ENCODE measurements around the gene MEX3D. TPM values are rescaled to one million over a fixed set of nuclear protein-coding genes. Genes with fewer than 3 reads are reported as not detected.

The MEX3D gene
- total and polyA plus RNA-seq, 2 donors (not counting 1 experiment from before 2014, with no cell fraction given), result 5.3 to 33.0 TPM

DNA sequence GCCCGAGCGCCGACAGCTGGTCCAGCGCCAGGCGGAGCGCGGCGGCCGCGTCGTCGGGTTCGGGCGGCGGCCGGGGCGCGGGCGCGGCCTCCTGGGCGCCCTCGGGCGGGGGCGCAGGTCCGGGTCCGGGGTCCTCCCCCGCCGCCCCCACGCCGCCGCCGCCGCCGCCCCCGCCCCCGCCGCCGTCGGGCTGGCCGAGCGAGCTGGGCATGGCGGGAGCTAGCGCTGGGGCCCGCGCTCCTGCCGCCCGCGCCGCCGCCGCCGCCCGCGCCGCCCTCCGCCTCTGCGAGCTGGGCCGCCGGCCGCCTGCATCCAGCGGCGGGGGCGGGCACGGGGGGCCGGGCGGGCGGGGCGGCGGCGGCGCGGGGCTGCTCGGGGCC is 287 bp downstream of the MEX3D start:
- H3K27ac ChIP-seq (ENCODE audit: insufficient read depth, low read length), result no peak overlapping the region
- TF ChIP-seq EZH2 (IDR thresholded peaks at IDR 0.05; ENCODE audit: low read length, missing control alignments), result no peak
- TF ChIP-seq, protein P1, sequence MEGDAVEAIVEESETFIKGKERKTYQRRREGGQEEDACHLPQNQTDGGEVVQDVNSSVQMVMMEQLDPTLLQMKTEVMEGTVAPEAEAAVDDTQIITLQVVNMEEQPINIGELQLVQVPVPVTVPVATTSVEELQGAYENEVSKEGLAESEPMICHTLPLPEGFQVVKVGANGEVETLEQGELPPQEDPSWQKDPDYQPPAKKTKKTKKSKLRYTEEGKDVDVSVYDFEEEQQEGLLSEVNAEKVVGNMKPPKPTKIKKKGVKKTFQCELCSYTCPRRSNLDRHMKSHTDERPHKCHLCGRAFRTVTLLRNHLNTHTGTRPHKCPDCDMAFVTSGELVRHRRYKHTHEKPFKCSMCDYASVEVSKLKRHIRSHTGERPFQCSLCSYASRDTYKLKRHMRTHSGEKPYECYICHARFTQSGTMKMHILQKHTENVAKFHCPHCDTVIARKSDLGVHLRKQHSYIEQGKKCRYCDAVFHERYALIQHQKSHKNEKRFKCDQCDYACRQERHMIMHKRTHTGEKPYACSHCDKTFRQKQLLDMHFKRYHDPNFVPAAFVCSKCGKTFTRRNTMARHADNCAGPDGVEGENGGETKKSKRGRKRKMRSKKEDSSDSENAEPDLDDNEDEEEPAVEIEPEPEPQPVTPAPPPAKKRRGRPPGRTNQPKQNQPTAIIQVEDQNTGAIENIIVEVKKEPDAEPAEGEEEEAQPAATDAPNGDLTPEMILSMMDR (conservative IDR thresholded peaks at IDR 0.05 in 1 of 2, IDR thresholded peaks at IDR 0.05 in 1 of 2; ENCODE audit: low read depth in 1 of 2, low read length in 2 of 2), result no peak
- H3K9me3 ChIP-seq (ENCODE audit: control insufficient read depth, insufficient read depth, low read depth, low read length), result no peaks in the 10 kb centered on the region
- peak overlapping the region in 1 of 4 experiments; percentile 84 for H3K4me3 ChIP-seq (replicated peaks in 1 of 4; ENCODE audit: control extremely low read depth in 1 of 4, insufficient read depth in 1 of 4, low read depth in 3 of 4, low read length in 4 of 4)
- DNase-seq (ENCODE audit: low read depth in 2 of 2), result no peak
- H3K79me2 ChIP-seq (ENCODE audit: control insufficient read depth, insufficient read depth, low read length), result peaks cover 40% of the 10 kb centered on the region
- H3K27me3 ChIP-seq (ENCODE audit: control insufficient read depth, insufficient read depth, low read length), result no peaks in the 10 kb centered on the region
- peaks cover 7% of the 10 kb centered on the region for H3K4me1 ChIP-seq (ENCODE audit: control insufficient read depth, extremely low read depth, insufficient read depth, low read length)
- H4K20me1 ChIP-seq (ENCODE audit: control insufficient read depth, extremely low read depth, insufficient read depth, low read length), result no peaks in the 10 kb centered on the region
- no peak overlapping the region for H3K9ac ChIP-seq (ENCODE audit: insufficient read depth, low read length)
- H2AFZ ChIP-seq (ENCODE audit: low read length), result no peak overlapping the region
- H3K36me3 ChIP-seq (ENCODE audit: control insufficient read depth, insufficient read depth, low read length), result no peaks in the 10 kb centered on the region
- H3K4me2 ChIP-seq (ENCODE audit: extremely low read depth, insufficient read depth, low read length), result no peak overlapping the region

DNA sequence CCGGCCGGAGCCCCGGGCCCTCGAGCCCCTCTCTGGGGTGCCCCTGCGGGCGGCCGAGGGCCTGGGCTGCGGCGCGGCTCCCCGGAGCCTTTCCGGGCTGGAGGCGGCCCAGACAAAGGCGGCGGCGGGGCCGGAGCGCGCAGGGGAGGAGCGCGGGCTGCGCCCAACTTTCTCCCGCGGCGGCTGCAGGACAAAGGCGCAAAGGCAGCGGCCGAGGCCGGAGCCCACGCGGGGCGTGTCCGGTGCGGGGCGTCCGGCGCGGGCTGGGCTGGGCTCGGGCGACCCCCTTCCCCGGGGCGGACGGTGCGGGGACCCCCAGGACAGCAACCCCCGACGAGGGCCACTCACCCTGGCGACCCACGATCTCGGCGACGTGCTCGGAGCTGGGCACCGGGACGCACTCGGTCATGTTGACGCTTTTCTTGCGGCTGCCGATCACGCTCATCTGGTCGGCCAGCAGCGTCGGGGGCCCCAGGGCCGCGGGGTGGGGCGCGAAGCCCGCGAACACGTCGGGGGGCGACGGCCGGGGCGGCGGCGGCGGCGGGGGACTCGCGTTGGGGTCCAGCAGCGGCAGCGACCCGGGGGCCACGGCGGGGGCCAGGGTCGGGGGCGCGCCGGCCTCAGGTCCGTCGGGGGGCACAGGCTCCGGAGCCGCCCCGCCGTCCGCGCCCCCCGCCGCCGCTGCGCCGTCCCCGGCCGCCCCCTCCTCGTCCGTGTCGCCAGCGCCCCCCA is 843 bp downstream of the MEX3D start:
- Histone ChIP-seq H3K4me1 (ENCODE audit: control insufficient read depth, extremely low read depth, insufficient read depth, low read length) (peaks cover 7% of the 10 kb centered on the region), H3K27me3 (ENCODE audit: control insufficient read depth, insufficient read depth, low read length) (no peaks in the 10 kb centered on the region), H3K9me3 (ENCODE audit: control insufficient read depth, insufficient read depth, low read depth, low read length) (no peaks in the 10 kb centered on the region), H3K4me3 (replicated peaks in 1 of 4; ENCODE audit: control extremely low read depth in 1 of 4, insufficient read depth in 1 of 4, low read depth in 3 of 4, low read length in 4 of 4) (peak overlapping the region; percentile 48 to 84 (median 79)), H3K36me3 (ENCODE audit: control insufficient read depth, insufficient read depth, low read length) (no peaks in the 10 kb centered on the region), H3K79me2 (ENCODE audit: control insufficient read depth, insufficient read depth, low read length) (peaks cover 41% of the 10 kb centered on the region), H3K9ac (ENCODE audit: insufficient read depth, low read length) (peak overlapping the region; percentile 89), H3K27ac (ENCODE audit: insufficient read depth, low read length) (peak overlapping the region; percentile 83), H4K20me1 (ENCODE audit: control insufficient read depth, extremely low read depth, insufficient read depth, low read length) (no peaks in the 10 kb centered on the region), H3K4me2 (ENCODE audit: extremely low read depth, insufficient read depth, low read length) (no peak overlapping the region), H2AFZ (ENCODE audit: low read length) (no peak overlapping the region)
- DNase-seq (ENCODE audit: low read depth in 2 of 2), result no peak
- TF ChIP-seq, protein P1 (conservative IDR thresholded peaks at IDR 0.05 in 1 of 2, IDR thresholded peaks at IDR 0.05 in 1 of 2; ENCODE audit: low read depth in 1 of 2, low read length in 2 of 2), result no peak
- no peak for TF ChIP-seq EZH2 (IDR thresholded peaks at IDR 0.05; ENCODE audit: low read length, missing control alignments)

DNA sequence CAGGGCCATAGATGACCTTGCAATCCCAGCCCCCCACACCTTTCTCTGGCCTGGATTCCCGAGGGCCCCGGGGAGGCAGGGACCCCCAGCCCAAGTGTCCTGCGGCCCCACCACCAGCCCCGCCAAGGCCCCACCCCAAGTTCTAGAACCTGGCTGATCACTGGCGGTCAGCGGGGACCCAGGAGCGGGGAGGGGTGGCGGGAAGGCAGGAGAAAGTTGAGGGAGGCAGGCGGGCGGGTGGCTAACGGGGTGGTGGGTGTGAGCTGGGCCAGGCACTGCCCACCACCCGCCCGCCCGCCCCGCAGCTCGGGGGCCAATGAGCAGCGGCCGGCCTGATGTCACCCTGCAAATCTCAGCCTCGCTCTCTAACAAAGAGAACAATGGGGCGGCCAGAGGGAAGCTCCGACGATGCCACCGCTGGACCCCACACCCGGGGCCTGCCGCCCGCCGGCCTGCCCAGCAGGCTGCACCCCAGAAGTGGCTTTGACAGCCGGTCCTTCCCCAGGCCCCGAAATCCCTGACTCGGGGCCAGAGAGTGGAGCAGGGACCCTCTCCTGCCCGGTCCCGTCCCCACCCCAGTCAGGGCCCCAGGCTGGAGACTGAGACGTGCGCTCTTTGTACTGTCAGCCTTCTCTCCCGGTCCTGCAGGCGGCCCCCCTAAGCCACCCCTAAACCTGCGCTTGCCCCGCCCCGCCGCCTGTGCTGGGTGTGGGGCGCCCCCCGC is 1.6 kb downstream of the MEX3D start:
- no peaks in the 10 kb centered on the region for H3K9me3 ChIP-seq (ENCODE audit: control insufficient read depth, insufficient read depth, low read depth, low read length)
- H3K79me2 ChIP-seq (ENCODE audit: control insufficient read depth, insufficient read depth, low read length), result peaks cover 43% of the 10 kb centered on the region
- H4K20me1 ChIP-seq (ENCODE audit: control insufficient read depth, extremely low read depth, insufficient read depth, low read length), result no peaks in the 10 kb centered on the region
- no peaks in the 10 kb centered on the region for H3K36me3 ChIP-seq (ENCODE audit: control insufficient read depth, insufficient read depth, low read length)
- TF ChIP-seq EZH2 (IDR thresholded peaks at IDR 0.05; ENCODE audit: low read length, missing control alignments), result no peak
- TF ChIP-seq, protein P1 (conservative IDR thresholded peaks at IDR 0.05 in 1 of 2, IDR thresholded peaks at IDR 0.05 in 1 of 2; ENCODE audit: low read depth in 1 of 2, low read length in 2 of 2), result no peak
- H3K27me3 ChIP-seq (ENCODE audit: control insufficient read depth, insufficient read depth, low read length), result no peaks in the 10 kb centered on the region
- peak overlapping the region; percentile 89 for H3K9ac ChIP-seq (ENCODE audit: insufficient read depth, low read length)
- peak overlapping the region; percentile 67 to 84 (median 79) for H3K4me3 ChIP-seq (replicated peaks in 1 of 4; ENCODE audit: control extremely low read depth in 1 of 4, insufficient read depth in 1 of 4, low read depth in 3 of 4, low read length in 4 of 4)
- peak overlapping the region; percentile 80 for H3K4me2 ChIP-seq (ENCODE audit: extremely low read depth, insufficient read depth, low read length)
- no peak overlapping the region for H2AFZ ChIP-seq (ENCODE audit: low read length)
- peak overlapping the region; percentile 83 for H3K27ac ChIP-seq (ENCODE audit: insufficient read depth, low read length)
- peaks cover 7% of the 10 kb centered on the region for H3K4me1 ChIP-seq (ENCODE audit: control insufficient read depth, extremely low read depth, insufficient read depth, low read length)
- peak; percentile 79 to 87 for DNase-seq (ENCODE audit: low read depth in 2 of 2)

Measured in fibroblast of lung (primary cell).